Natural killer cell (primary cell): ENCODE results near the gene FNTB. TPM values are rescaled to one million over a fixed set of nuclear protein-coding genes. Genes with fewer than 3 reads are reported as not detected.

Experiments used
- ATAC-seq, 3 donors: fragments of 150-1000 bp in 2 of 3; fragments of 200-7000 bp in 1 of 3; cut with Tn5 transposase; 1 replicate in 1 of 3; 2 replicates in 2 of 3; pipeline ENCODE4 v1.10.0; 2021; ENCODE audit warnings: mild to moderate bottlenecking in 2 of 3, moderate library complexity in 2 of 3
- DNase-seq, 2 donors: peaks; one replicate each; pipeline versions ENCODE4 v3.0.0 to v3.0.0-alpha.2; 2013 to 2021; ENCODE audit warnings: mixed read lengths in 1 of 2
- H3K27ac ChIP-seq: one replicate; pipeline ENCODE4 v1.5.1; 2013; ENCODE audit warnings: mild to moderate bottlenecking, low read length
- H3K27me3 ChIP-seq: one replicate; pipeline ENCODE4 v1.6.1; 2013; ENCODE audit warnings: low read length; ENCODE audit not compliant: control insufficient read depth, insufficient read depth
- H3K36me3 ChIP-seq: one replicate; pipeline ENCODE4 v1.6.1; 2013; ENCODE audit warnings: low read length; ENCODE audit not compliant: control insufficient read depth, insufficient read depth
- H3K4me1 ChIP-seq: one replicate; pipeline ENCODE4 v1.6.1; 2013; ENCODE audit warnings: low read length; ENCODE audit not compliant: control insufficient read depth, insufficient read depth
- H3K4me3 ChIP-seq: one replicate; pipeline ENCODE4 v1.5.1; 2013; ENCODE audit warnings: low read length
- H3K9me3 ChIP-seq: one replicate; pipeline ENCODE4 v1.6.1; 2013; ENCODE audit warnings: low read length; ENCODE audit not compliant: control insufficient read depth, insufficient read depth
- H3K27ac Mint-ChIP-seq, 2 donors: one replicate each; pipeline ENCODE4 v1.8.0; 2022; ENCODE audit warnings: mild to moderate bottlenecking in 2 of 2, mixed read lengths in 2 of 2, moderate library complexity in 1 of 2
- H3K27me3 Mint-ChIP-seq, 2 donors: one replicate each; pipeline ENCODE4 v1.8.0; 2022; ENCODE audit warnings: low read depth in 2 of 2, mixed read lengths in 2 of 2
- H3K36me3 Mint-ChIP-seq: one replicate; pipeline ENCODE4 v1.8.0; 2022; ENCODE audit warnings: mixed read lengths
- H3K4me1 Mint-ChIP-seq, 2 donors: one replicate each; pipeline ENCODE4 v1.8.0; 2022; ENCODE audit warnings: mixed read lengths in 2 of 2
- H3K4me3 Mint-ChIP-seq: one replicate; pipeline ENCODE4 v1.8.0; 2022; ENCODE audit warnings: mild to moderate bottlenecking, moderate library complexity, mixed read lengths
- H3K9me3 Mint-ChIP-seq, 2 donors: one replicate each; pipeline ENCODE4 v1.8.0; 2022; ENCODE audit warnings: mixed read lengths in 2 of 2
- WGBS: methylation state at CpG from one replicate; pipeline ENCODE4 v1.1.7; 2013; ENCODE audit warnings: missing lambda C conversion rate; ENCODE audit not compliant: insufficient coverage; 5-methylcytosine and 5-hydroxymethylcytosine counted together
- intact Hi-C: fragments of 100-400 bp; cut with micrococcal nuclease; formaldehyde crosslinking; loops from one replicate; pipeline ENCODE4 v1.14.2; 2022
- total RNA-seq, 4 donors: library from RNA; stranded (reverse); fragments of 120-200 nt in 1 of 4; gene quantifications; one replicate each; pipeline versions ENCODE4 v1.2.3 to v1.2.4, GENCODE V29; 2013 to 2022
- TF ChIP-seq, protein P1 (sequence below): fragments of 200-600 bp; IDR thresholded peaks from one replicate; pipeline ENCODE4 v1.8.0; 2022; ENCODE audit warnings: antibody characterized with exemption

Gene FNTB
- total RNA-seq, 3 donors from 2014 or later (not counting 1 experiment from before 2014, with no cell fraction given): 4.0 to 8.7 (median 8.4) TPM

DNA sequence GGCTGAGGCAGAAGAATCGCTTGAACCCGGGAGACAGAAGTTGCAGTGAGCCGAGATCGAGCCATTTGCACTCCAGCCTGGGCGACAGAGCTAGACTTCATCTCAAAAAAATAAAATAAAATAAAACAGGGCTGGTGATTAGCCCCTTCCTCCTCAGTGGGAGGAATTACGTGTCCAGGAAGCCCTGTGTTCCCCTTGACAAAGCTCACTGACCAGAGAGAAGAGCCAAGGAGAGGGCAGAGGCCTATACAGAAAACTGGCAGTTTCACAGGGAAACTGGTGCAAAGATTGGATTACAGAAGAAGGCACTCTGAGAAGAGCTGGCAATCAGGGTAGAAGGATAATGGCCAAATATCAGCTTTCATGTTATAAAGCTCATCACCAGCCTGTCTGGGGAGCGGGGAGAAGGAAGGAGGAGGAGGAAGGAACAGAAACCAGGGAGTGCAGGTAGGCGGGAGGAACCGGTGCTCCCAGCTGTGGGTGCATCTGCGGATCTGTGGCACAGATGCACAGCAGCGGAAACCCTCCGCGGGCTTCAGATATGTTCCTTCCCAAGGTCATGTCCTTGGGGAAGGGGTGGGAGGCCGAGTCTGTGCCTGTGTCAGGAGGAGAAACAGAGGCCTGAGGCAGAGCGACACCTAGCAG is 21.2 kb upstream of the FNTB start:
- H3K27ac ChIP-seq: no peak overlapping the region
- ATAC-seq: no peak
- Mint-ChIP-seq H3K27me3 (no peaks in the 10 kb centered on the region), H3K27ac (no peak overlapping the region), H3K4me3 (no peak overlapping the region), H3K4me1 (peaks cover 2 to 4% of the 10 kb centered on the region in 2 donors), H3K9me3 (no peaks in the 10 kb centered on the region), H3K36me3 (no peaks in the 10 kb centered on the region)
- WGBS: 93% methylated on average over 15 of the region's 15 CpGs
- H3K4me1 ChIP-seq: peaks cover 8% of the 10 kb centered on the region
- intact Hi-C loops: no loop called here
- TF ChIP-seq, protein P1, sequence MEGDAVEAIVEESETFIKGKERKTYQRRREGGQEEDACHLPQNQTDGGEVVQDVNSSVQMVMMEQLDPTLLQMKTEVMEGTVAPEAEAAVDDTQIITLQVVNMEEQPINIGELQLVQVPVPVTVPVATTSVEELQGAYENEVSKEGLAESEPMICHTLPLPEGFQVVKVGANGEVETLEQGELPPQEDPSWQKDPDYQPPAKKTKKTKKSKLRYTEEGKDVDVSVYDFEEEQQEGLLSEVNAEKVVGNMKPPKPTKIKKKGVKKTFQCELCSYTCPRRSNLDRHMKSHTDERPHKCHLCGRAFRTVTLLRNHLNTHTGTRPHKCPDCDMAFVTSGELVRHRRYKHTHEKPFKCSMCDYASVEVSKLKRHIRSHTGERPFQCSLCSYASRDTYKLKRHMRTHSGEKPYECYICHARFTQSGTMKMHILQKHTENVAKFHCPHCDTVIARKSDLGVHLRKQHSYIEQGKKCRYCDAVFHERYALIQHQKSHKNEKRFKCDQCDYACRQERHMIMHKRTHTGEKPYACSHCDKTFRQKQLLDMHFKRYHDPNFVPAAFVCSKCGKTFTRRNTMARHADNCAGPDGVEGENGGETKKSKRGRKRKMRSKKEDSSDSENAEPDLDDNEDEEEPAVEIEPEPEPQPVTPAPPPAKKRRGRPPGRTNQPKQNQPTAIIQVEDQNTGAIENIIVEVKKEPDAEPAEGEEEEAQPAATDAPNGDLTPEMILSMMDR: no peak
- H3K4me3 ChIP-seq: no peak overlapping the region
- H3K36me3 ChIP-seq: no peaks in the 10 kb centered on the region
- H3K27me3 ChIP-seq: no peaks in the 10 kb centered on the region
- no peak for DNase-seq
- no peaks in the 10 kb centered on the region for H3K9me3 ChIP-seq

DNA sequence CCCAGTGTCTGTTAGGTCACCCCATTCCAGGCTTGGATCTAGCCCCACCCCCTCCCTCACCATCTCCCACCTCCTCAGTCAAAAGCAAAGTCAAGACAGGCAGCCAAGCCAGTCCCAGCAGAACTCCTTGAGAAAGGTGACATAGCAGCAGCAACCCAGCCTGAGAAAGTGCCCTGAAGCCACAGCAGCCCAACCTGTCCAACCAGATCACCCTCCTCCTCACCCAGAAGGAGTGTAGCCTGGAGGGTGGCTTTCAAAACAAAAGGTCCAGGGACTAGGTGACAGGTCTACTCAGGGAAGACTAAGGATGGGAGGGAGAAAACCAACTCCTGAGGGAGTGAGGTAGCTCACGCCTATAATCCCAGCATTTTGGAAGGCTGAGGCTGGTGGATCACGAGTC is 19.7 kb upstream of the FNTB start:
- Mint-ChIP-seq H3K4me3 (no peak overlapping the region), H3K9me3 (no peaks in the 10 kb centered on the region), H3K4me1 (peaks cover 0 to 12% of the 10 kb centered on the region in 2 donors), H3K27me3 (no peaks in the 10 kb centered on the region), H3K27ac (no peak overlapping the region), H3K36me3 (no peaks in the 10 kb centered on the region)
- TF ChIP-seq, protein P1: no peak
- ATAC-seq (no peak), DNase-seq (no peak)
- H3K4me3 ChIP-seq: no peak overlapping the region
- no peaks in the 10 kb centered on the region for H3K27me3 ChIP-seq
- no peaks in the 10 kb centered on the region for H3K9me3 ChIP-seq
- H3K27ac ChIP-seq: no peak overlapping the region
- H3K36me3 ChIP-seq: no peaks in the 10 kb centered on the region
- H3K4me1 ChIP-seq: peaks cover 12% of the 10 kb centered on the region
- intact Hi-C loops: no loop called here
- 100% methylated on average over 2 of the region's 2 CpGs for WGBS

DNA sequence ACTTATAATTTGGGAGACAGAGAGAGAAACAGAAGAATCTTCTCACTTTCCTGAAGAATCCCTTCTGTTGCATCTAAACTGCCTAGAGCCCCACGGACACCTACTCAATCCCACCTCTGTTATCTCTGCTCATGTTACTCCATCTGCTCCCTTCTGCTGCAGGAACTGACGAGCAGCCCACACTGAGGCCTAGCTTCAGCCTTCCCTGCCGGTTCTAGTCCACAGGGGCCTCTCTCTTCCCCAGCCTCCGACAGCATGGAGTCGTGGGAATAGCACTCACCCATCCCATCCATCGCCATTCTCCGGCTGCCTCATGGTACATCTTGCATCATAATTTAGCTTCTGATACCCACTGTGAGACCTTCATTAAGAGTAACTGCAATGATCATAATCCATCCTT is 18.5 kb upstream of the FNTB start:
- Mint-ChIP-seq H3K36me3 (no peaks in the 10 kb centered on the region), H3K27ac (no peak overlapping the region), H3K27me3 (no peaks in the 10 kb centered on the region), H3K4me1 (peaks cover 0 to 16% of the 10 kb centered on the region in 2 donors), H3K4me3 (no peak overlapping the region), H3K9me3 (no peaks in the 10 kb centered on the region)
- TF ChIP-seq, protein P1: no peak
- Histone ChIP-seq H3K4me1 (peaks cover 18% of the 10 kb centered on the region), H3K9me3 (no peaks in the 10 kb centered on the region), H3K4me3 (no peak overlapping the region), H3K27ac (no peak overlapping the region), H3K27me3 (peaks cover 3% of the 10 kb centered on the region), H3K36me3 (no peaks in the 10 kb centered on the region)
- 94% methylated on average over 7 of the region's 7 CpGs for WGBS
- intact Hi-C loops: no loop called here
- no peak for ATAC-seq
- DNase-seq: no peak

DNA sequence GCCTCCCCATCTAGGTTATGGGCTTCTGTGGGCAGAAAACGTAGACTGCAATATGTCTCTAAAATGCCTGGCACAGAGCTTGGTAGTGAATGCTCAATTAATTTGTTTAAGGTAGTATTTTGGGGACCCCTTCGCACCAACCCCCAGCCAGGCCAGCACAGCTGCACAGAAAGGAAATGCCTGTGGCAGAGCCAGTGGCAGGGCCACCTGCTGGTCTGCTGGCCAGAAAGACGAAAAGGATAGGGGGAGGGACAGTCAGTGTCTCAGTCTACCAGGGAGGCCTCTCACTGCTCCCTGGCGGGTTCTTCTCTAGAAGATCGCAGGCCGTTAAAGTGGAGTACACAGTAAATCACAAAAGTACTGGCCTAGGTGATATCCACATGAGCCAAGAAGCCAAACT is 18.0 kb upstream of the FNTB start:
- Mint-ChIP-seq H3K27ac (no peak overlapping the region), H3K9me3 (no peaks in the 10 kb centered on the region), H3K27me3 (no peaks in the 10 kb centered on the region), H3K36me3 (no peaks in the 10 kb centered on the region), H3K4me3 (no peak overlapping the region), H3K4me1 (peaks cover 0 to 16% of the 10 kb centered on the region in 2 donors)
- peaks cover 3% of the 10 kb centered on the region for H3K27me3 ChIP-seq
- intact Hi-C loops: no loop called here
- TF ChIP-seq, protein P1: no peak
- H3K36me3 ChIP-seq: no peaks in the 10 kb centered on the region
- H3K27ac ChIP-seq: no peak overlapping the region
- peaks cover 18% of the 10 kb centered on the region for H3K4me1 ChIP-seq
- WGBS: 69% methylated on average over 6 of the region's 6 CpGs
- H3K9me3 ChIP-seq: no peaks in the 10 kb centered on the region
- no peak overlapping the region for H3K4me3 ChIP-seq
- DNase-seq (no peak), ATAC-seq (no peak)
